GM12892 (cell line): ENCODE results near the gene JAZF1.

Experiments used
- POLR2A ChIP-seq: IDR thresholded peaks from 2 replicates; pipeline ENCODE4 v1.6.1; 2011; ENCODE audit warnings: low read depth, low read length, control low read depth
- POLR2AphosphoS5 ChIP-seq: IDR thresholded peaks from 2 replicates; pipeline ENCODE4 v1.6.1; 2011; ENCODE audit warnings: low read depth, low read length, control low read depth
- TAF1 ChIP-seq: IDR thresholded peaks from 2 replicates; pipeline ENCODE4 v1.6.1; 2011; ENCODE audit warnings: low read depth, mild to moderate bottlenecking, control low read depth, low read length, borderline replicate concordance

- no peak for TF ChIP-seq TAF1
- no peak for TF ChIP-seq POLR2A
- TF ChIP-seq POLR2AphosphoS5: no peak
These were observed 24.2 kb downstream of the JAZF1 start for GRCh38 chr7:28156401-28156800.
